AG09309 (cell line): ENCODE results near the gene E2F2.

ENCODE experiments used
- DNase-seq: peaks from one replicate; pipeline ENCODE4 v3.0.0-alpha.2; 2010; ENCODE audit warnings: low read depth
- H3K4me3 ChIP-seq: 2 replicates; pipeline ENCODE4 v1.5.1; 2011; ENCODE audit warnings: mild to moderate bottlenecking, low read depth, low read length, moderate library complexity; ENCODE audit not compliant: control insufficient read depth
- TF ChIP-seq, protein P1 (sequence below): IDR thresholded peaks from 2 replicates; pipeline ENCODE4 v1.5.1; 2011; ENCODE audit warnings: mild to moderate bottlenecking, low read depth, low read length, inconsistent platforms; ENCODE audit not compliant: insufficient read depth, control insufficient read depth; ENCODE audit errors: missing control alignments

The E2F2 gene

DNA sequence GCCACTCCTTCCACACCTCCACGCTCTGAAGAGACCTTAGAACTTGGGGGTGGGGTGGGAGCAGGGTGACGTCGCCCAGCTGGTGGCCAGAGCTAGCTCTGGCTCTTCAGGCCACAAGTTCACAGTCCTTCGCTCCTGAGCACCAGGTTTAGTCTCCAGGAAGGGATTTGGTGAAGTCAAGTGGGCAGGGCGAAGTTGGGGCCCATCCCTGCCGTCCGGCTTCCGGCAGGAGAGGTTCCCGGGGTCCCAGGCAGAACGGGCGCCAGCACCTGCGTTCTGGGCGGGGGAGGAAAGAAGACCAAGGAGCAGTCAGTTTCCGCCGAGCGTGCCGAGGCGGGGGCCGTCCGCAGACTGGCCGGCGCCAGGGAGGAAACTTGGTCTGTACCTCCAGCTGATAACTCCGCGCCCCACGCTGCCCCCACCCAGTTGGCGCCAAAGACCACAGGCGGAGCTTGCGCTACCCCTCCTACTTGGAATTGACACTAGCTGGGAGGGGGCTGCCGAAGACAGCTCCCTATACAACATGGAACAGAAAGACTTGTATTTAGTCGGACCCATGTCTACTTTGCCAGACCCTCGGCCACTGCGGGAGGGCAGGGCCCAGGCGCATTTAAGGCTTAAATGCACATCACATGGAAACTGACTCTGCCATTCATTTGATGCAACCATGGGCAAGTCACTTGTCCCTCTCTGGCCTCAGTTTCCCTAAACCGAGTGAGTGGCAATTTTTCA lies 27.3 kb upstream of the E2F2 start:
- TF ChIP-seq, protein P1, sequence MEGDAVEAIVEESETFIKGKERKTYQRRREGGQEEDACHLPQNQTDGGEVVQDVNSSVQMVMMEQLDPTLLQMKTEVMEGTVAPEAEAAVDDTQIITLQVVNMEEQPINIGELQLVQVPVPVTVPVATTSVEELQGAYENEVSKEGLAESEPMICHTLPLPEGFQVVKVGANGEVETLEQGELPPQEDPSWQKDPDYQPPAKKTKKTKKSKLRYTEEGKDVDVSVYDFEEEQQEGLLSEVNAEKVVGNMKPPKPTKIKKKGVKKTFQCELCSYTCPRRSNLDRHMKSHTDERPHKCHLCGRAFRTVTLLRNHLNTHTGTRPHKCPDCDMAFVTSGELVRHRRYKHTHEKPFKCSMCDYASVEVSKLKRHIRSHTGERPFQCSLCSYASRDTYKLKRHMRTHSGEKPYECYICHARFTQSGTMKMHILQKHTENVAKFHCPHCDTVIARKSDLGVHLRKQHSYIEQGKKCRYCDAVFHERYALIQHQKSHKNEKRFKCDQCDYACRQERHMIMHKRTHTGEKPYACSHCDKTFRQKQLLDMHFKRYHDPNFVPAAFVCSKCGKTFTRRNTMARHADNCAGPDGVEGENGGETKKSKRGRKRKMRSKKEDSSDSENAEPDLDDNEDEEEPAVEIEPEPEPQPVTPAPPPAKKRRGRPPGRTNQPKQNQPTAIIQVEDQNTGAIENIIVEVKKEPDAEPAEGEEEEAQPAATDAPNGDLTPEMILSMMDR = no peak
- H3K4me3 ChIP-seq = peak overlapping the region; percentile 84
- no peak for DNase-seq

DNA sequence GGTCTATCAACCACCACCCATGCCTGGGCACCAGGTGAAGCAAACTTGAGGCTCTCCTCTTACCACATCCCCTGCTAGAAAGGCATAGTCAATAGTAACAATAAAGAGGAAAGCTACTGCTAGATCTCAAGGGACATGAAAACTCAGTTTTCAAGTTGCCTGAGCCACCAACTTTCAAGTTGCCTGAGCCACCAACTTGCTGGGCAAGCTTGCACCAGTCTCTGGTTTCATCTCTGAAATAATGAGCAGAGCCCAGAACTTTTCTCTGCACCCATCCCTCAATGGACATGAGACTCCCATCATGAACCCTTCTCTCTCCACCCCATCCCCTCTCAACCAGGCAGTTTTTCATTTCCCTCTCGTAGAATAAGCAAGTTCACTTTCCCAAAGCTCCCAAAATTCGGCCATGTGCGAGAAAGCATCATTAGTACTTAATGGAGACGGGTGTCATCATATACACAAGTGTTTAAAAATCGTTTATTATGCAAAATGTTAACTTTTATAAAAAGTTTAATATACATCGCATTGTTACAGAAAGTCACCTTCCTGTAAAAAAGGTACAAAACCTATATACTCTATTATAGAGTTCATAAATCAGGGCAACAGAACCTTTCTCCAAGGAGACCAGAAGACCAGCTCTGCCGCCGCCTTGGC lies 26.6 kb upstream of the E2F2 start:
- H3K4me3 ChIP-seq = peak overlapping the region; percentile 84
- no peak for DNase-seq
- TF ChIP-seq, protein P1 = no peak

DNA sequence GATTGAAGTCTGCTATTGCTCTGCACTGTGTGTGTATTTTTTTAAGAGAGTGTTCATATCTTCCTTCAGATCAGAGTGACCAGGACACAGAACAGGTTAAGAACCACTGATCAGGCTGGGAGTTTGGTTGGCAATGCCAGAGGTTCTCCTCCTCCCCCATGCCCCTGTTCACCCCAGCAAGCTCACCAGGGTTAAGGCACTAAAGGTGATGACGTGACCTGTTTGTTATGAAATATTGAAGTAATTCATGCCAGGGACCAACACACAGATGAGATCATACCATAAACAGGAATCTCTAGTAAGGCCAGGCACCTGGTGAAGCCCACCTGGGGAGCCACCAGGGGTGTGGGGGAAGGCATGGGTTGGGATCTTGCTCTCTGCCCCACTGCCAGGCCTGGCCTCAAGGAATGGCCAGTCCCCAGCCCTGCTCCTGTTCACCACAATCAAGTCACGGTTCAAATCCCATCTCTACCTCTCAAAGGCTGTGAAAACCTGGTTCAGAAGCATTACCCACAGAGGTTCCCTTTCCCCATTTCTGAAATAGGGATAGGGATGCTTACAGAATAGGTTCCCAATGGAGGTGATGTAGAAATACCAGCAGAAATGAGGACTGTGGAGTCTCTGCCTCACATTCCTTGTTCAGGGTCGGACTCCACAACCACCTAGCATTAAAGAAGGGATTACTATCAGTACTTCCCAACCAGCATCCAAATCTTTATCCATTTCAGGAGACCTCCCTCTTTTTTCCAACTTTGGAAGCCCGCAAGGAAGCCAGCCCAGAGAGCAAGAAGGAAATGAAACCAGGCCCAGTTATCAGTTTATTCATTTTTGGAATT lies 25.8 kb upstream of the E2F2 start:
- peak overlapping the region; percentile 84 for H3K4me3 ChIP-seq
- DNase-seq = peak; percentile 64
- TF ChIP-seq, protein P1 = no peak

DNA sequence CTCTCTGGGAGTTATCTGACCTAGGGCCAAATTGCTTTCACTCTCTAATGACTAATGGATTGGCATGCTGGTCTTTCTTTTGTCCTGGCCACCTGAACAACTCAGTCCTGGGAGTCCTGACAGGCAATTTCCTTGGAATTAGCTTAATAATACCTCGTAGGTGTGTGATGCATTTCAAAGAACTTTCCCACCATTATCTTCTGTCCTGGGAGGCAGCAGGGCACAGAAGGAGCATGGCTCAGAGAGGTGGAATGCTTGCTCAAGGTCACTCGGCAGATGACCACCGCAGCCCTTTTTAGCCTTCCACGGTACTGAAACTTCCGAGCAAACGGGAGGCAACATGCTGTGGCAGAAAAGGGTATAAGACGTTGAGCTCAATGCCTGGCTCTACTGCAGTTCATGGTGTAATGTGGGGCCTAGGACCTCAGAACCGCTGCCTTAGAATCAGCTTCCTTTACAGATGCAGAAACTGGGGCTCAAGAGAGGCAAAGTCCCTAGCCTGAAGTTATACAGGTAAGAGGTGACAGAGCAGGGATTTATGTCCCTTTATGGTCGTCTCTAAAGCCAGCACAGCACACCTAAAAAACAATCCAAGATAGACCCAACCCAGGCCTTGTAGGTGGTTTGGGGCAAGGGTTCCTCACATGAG lies 25.1 kb upstream of the E2F2 start:
- DNase-seq = peak; percentile 73
- no peak overlapping the region; the same call in 1 of the 2 replicates for H3K4me3 ChIP-seq
- TF ChIP-seq, protein P1 = no peak

DNA sequence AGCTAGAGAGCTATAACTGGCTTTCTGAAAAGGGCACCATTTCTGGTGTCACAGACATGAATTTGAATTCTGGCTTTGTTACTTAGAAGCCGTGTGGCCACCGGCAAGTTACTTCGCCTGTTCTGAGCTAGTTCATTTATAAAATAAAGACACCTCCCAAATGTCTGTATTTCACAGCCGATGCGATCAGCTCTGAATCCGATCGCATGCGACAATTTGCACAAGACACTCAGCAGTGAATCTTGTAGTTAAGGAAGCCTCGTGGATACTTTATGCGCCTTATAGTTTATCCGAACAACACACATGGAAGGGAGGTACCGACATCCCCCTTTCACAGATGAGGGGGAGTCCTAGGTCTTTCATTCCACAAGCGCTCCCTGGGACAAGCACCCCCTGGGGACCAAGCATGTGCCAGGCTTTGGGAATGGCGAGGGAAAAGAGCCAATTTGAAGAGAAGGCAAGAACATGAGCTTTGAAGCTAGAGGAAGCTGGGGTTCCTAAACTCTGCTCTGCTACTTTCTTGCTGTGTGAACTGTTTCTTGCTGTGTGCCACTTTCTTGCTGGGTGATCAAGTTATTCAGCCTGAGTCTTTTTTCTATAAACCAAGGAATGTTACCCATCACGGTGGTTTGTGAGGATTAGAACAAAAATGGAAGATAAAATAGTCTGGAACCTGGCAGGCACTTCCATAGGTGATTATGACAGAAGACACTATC lies 24.4 kb upstream of the E2F2 start:
- TF ChIP-seq, protein P1 = no peak
- H3K4me3 ChIP-seq = peak overlapping the region; percentile 41
- DNase-seq = no peak
